SK-N-SH treated with all-trans-retinoic acid at 6 μM for 48 hours (cell line): Measurements from ENCODE around the gene PPFIBP1.

Source experiments
- ATAC-seq: fragments of 200-7000 bp; cut with Tn5 transposase; 3 replicates; pipeline ENCODE4 v1.9.1; 2020; ENCODE audit warnings: mild to moderate bottlenecking, moderate library complexity
- ARNTL ChIP-seq: fragments of 450-650 bp; formaldehyde crosslinking; IDR thresholded peaks from 2 replicates; pipeline ENCODE4 v1.5.0; 2020; ENCODE audit warnings: low read depth, mild to moderate bottlenecking, moderate library complexity, borderline replicate concordance
- BACH2 ChIP-seq: fragments of 250-450 bp; sonication (Bioruptor Pico); IDR thresholded peaks from 2 replicates; pipeline ENCODE4 v1.9.0; 2021; ENCODE audit warnings: mild to moderate bottlenecking, borderline replicate concordance
- CSDC2 ChIP-seq: fragments of 250-450 bp; sonication (Bioruptor Pico); IDR thresholded peaks from 2 replicates; pipeline ENCODE4 v1.5.0; 2020; ENCODE audit warnings: mild to moderate bottlenecking, moderate library complexity
- ESRRG ChIP-seq: fragments of 250-450 bp; sonication (Bioruptor Pico); IDR thresholded peaks from 2 replicates; pipeline ENCODE4 v1.6.1; 2021; ENCODE audit warnings: mild to moderate bottlenecking
- ISL1 ChIP-seq: fragments of 250-450 bp; sonication (Bioruptor Pico); IDR thresholded peaks from 2 replicates; pipeline ENCODE4 v2.1.2; 2022; ENCODE audit warnings: mild to moderate bottlenecking, moderate library complexity
- OSR1 ChIP-seq: fragments of 250-450 bp; sonication (Bioruptor Pico); IDR thresholded peaks from 2 replicates; pipeline ENCODE4 v1.8.0; 2022; ENCODE audit warnings: moderate library complexity, mild to moderate bottlenecking, inconsistent platforms
- PPARA ChIP-seq: fragments of 250-450 bp; sonication (Bioruptor Pico); IDR thresholded peaks from 2 replicates; pipeline ENCODE4 v1.5.0; 2020; ENCODE audit warnings: mild to moderate bottlenecking, borderline replicate concordance
- RARB ChIP-seq: fragments of 250-450 bp; sonication (Bioruptor Pico); IDR thresholded peaks from 2 replicates; pipeline ENCODE4 v1.8.0; 2021; ENCODE audit warnings: mild to moderate bottlenecking, moderate library complexity
- SNAI2 ChIP-seq: fragments of 250-450 bp; sonication (Bioruptor Pico); IDR thresholded peaks from 2 replicates; pipeline ENCODE4 v1.5.0; 2020; ENCODE audit warnings: mild to moderate bottlenecking, moderate library complexity
- TCF4 ChIP-seq: fragments of 250-450 bp; sonication (Bioruptor Pico); IDR thresholded peaks from 2 replicates; pipeline ENCODE4 v1.8.0; 2021; ENCODE audit warnings: mild to moderate bottlenecking, moderate library complexity, borderline replicate concordance
- ZC3H10 ChIP-seq: fragments of 250-450 bp; sonication (Bioruptor Pico); IDR thresholded peaks from 2 replicates; pipeline ENCODE4 v1.5.1; 2021; ENCODE audit warnings: mild to moderate bottlenecking, moderate library complexity
- ZFP3 ChIP-seq: fragments of 250-450 bp; sonication (Bioruptor Pico); IDR thresholded peaks from 2 replicates; pipeline ENCODE4 v1.5.0; 2020; ENCODE audit warnings: mild to moderate bottlenecking, moderate library complexity
- ZNF565 ChIP-seq: fragments of 450-650 bp; formaldehyde crosslinking; conservative IDR thresholded peaks from 2 replicates; pipeline ENCODE4 v1.5.0; 2020; ENCODE audit warnings: low read depth, mild to moderate bottlenecking, moderate library complexity
- ZNF70 ChIP-seq: fragments of 450-650 bp; formaldehyde crosslinking; IDR thresholded peaks from 2 replicates; pipeline ENCODE4 v1.5.0; 2020; ENCODE audit warnings: mild to moderate bottlenecking, moderate library complexity
- ZNF8 ChIP-seq: fragments of 450-650 bp; formaldehyde crosslinking; IDR thresholded peaks from 2 replicates; pipeline ENCODE4 v1.5.0; 2020; ENCODE audit warnings: mild to moderate bottlenecking, moderate library complexity
- TF ChIP-seq, protein P1 (sequence below): fragments of 250-450 bp; sonication (Bioruptor Pico); IDR thresholded peaks from 2 replicates; pipeline ENCODE4 v1.8.0; 2021; ENCODE audit warnings: low read depth, mild to moderate bottlenecking, moderate library complexity, borderline replicate concordance
- TF ChIP-seq, protein P2 (sequence below): fragments of 250-450 bp; sonication (Bioruptor Pico); IDR thresholded peaks from 2 replicates; pipeline ENCODE4 v1.5.1; 2020; ENCODE audit warnings: low read depth, mild to moderate bottlenecking, moderate library complexity
- TF ChIP-seq, protein P3 (sequence below): fragments of 250-450 bp; sonication (Bioruptor Pico); IDR thresholded peaks from 2 replicates; pipeline ENCODE4 v1.5.0; 2020; ENCODE audit warnings: mild to moderate bottlenecking, moderate library complexity
- TF ChIP-seq, protein P4 (sequence below): fragments of 250-450 bp; sonication (Bioruptor Pico); IDR thresholded peaks from 2 replicates; pipeline ENCODE4 v1.8.0; 2020; ENCODE audit warnings: mild to moderate bottlenecking, moderate library complexity, borderline replicate concordance
- TF ChIP-seq, protein P5 (sequence below): fragments of 250-450 bp; sonication (Bioruptor Pico); IDR thresholded peaks from 2 replicates; pipeline ENCODE4 v1.5.1; 2021; ENCODE audit warnings: mild to moderate bottlenecking, moderate library complexity

The PPFIBP1 gene

DNA sequence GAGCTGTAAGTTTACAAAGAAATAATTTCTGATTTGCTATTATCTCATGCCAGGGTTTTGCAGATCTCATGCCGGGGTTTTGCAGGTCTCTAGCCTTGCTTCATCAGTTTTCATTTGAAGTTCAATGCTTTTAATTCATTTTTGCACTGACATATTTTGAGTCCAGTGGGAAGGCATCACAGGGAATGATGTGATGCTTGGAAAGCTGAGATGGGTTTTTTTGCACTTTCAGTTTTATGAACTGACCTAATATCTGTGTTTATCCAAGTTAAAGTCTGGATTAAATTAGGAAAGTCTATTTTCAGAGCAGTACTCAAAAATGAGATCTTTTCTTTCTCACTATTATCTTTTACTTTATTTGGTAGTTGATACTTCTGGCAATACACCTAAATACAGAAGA is 148.6 kb downstream of the PPFIBP1 start:
- TF ChIP-seq TCF4 (CRISPR knock-in tag) (no peak), ISL1 (CRISPR knock-in tag) (no peak)
- TF ChIP-seq, protein P1, sequence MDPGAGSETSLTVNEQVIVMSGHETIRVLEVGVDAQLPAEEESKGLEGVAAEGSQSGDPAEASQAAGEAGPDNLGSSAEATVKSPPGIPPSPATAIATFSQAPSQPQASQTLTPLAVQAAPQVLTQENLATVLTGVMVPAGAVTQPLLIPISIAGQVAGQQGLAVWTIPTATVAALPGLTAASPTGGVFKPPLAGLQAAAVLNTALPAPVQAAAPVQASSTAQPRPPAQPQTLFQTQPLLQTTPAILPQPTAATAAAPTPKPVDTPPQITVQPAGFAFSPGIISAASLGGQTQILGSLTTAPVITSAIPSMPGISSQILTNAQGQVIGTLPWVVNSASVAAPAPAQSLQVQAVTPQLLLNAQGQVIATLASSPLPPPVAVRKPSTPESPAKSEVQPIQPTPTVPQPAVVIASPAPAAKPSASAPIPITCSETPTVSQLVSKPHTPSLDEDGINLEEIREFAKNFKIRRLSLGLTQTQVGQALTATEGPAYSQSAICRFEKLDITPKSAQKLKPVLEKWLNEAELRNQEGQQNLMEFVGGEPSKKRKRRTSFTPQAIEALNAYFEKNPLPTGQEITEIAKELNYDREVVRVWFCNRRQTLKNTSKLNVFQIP (CRISPR knock-in tag), result no peak
- no peak for ATAC-seq

DNA sequence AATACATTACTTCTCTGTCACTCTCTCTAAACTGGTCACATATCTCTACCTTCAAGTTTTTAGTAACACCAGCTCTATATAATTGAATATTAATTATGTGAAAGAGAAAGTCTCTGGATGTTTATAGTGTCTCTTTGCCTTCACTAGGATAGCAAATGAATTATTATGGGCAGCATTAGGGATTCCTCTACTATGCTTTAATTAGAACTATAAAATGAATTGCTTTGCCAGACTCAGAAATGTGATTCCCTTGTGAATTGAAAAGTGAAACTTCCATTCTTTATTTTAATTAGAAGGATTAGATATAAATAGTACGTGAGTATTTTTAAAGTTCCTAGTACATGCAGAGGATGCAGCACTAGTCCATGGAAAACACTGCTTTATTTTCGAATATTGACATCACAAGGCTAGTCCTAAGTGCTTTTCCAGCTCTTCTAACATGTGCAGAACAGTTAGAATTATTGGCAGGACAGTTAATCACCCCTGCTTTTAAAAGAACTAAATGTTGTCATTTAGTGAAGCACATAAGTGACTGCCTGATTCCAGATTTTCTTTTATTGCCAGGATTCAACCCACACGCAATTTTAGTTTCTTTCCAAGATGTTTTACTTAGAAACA is 149.2 kb downstream of the PPFIBP1 start:
- TF ChIP-seq CSDC2 (CRISPR knock-in tag) (no peak), ZNF565 (no peak), ARNTL (no peak), ESRRG (CRISPR knock-in tag) (no peak), SNAI2 (CRISPR knock-in tag) (no peak), ZNF70 (no peak), RARB (CRISPR knock-in tag) (no peak), ZFP3 (CRISPR knock-in tag) (no peak), ZC3H10 (CRISPR knock-in tag) (no peak)
- TF ChIP-seq, protein P1 (CRISPR knock-in tag), result no peak
- TF ChIP-seq, protein P2, sequence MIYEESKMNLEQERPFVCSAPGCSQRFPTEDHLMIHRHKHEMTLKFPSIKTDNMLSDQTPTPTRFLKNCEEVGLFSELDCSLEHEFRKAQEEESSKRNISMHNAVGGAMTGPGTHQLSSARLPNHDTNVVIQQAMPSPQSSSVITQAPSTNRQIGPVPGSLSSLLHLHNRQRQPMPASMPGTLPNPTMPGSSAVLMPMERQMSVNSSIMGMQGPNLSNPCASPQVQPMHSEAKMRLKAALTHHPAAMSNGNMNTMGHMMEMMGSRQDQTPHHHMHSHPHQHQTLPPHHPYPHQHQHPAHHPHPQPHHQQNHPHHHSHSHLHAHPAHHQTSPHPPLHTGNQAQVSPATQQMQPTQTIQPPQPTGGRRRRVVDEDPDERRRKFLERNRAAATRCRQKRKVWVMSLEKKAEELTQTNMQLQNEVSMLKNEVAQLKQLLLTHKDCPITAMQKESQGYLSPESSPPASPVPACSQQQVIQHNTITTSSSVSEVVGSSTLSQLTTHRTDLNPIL (CRISPR knock-in tag), result no peak
- ATAC-seq, result no peak

DNA sequence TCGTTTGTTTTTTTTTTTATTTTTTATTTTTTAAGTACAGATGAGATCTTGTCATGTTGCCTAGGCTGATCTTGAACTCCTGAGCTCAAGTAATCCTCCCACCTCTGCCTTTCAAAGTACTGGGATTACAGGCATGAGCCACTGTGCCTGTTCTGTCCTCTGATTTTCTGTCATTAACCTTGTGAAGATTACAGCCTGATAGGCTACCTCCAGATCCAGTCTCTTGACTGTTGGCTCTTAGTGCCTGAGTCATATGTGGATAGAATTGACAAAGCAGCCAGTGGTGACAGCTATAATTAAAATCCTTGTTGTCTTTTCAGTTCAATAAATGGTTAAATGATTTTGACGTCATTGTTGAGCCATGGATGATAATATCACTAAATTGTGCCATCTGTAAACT is 151.0 kb downstream of the PPFIBP1 start:
- ATAC-seq, result no peak
- no peak for TF ChIP-seq ZNF8 (CRISPR knock-in tag)
- no peak for TF ChIP-seq ISL1 (CRISPR knock-in tag)
- TF ChIP-seq, protein P3, sequence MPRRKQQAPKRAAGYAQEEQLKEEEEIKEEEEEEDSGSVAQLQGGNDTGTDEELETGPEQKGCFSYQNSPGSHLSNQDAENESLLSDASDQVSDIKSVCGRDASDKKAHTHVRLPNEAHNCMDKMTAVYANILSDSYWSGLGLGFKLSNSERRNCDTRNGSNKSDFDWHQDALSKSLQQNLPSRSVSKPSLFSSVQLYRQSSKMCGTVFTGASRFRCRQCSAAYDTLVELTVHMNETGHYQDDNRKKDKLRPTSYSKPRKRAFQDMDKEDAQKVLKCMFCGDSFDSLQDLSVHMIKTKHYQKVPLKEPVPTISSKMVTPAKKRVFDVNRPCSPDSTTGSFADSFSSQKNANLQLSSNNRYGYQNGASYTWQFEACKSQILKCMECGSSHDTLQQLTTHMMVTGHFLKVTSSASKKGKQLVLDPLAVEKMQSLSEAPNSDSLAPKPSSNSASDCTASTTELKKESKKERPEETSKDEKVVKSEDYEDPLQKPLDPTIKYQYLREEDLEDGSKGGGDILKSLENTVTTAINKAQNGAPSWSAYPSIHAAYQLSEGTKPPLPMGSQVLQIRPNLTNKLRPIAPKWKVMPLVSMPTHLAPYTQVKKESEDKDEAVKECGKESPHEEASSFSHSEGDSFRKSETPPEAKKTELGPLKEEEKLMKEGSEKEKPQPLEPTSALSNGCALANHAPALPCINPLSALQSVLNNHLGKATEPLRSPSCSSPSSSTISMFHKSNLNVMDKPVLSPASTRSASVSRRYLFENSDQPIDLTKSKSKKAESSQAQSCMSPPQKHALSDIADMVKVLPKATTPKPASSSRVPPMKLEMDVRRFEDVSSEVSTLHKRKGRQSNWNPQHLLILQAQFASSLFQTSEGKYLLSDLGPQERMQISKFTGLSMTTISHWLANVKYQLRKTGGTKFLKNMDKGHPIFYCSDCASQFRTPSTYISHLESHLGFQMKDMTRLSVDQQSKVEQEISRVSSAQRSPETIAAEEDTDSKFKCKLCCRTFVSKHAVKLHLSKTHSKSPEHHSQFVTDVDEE (CRISPR knock-in tag), result no peak
- TF ChIP-seq BACH2 (CRISPR knock-in tag), result no peak
- TF ChIP-seq PPARA (CRISPR knock-in tag), result no peak
- no peak for TF ChIP-seq OSR1 (CRISPR knock-in tag)
- TF ChIP-seq, protein P4, sequence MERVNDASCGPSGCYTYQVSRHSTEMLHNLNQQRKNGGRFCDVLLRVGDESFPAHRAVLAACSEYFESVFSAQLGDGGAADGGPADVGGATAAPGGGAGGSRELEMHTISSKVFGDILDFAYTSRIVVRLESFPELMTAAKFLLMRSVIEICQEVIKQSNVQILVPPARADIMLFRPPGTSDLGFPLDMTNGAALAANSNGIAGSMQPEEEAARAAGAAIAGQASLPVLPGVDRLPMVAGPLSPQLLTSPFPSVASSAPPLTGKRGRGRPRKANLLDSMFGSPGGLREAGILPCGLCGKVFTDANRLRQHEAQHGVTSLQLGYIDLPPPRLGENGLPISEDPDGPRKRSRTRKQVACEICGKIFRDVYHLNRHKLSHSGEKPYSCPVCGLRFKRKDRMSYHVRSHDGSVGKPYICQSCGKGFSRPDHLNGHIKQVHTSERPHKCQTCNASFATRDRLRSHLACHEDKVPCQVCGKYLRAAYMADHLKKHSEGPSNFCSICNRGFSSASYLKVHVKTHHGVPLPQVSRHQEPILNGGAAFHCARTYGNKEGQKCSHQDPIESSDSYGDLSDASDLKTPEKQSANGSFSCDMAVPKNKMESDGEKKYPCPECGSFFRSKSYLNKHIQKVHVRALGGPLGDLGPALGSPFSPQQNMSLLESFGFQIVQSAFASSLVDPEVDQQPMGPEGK (CRISPR knock-in tag), result no peak

DNA sequence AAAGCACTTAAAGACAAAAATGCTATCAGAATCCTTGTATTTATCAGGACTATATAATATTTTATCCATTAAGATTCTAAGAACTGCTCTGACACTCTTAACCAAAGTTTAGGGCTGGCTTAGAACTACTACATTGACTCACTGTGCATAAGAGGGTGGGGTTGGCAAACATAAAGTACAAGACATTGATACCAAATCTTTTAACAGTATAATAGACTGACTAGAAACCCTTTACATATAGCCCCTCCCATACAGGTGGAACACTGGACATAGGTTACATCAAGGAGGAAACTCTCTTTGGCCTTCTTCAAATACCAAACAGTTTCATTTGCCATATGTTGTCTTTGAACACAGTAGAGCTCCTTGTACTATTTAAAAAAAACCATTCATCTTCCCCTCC is 156.6 kb downstream of the PPFIBP1 start:
- ATAC-seq, result no peak
- TF ChIP-seq SNAI2 (CRISPR knock-in tag), result no peak
- TF ChIP-seq, protein P5, sequence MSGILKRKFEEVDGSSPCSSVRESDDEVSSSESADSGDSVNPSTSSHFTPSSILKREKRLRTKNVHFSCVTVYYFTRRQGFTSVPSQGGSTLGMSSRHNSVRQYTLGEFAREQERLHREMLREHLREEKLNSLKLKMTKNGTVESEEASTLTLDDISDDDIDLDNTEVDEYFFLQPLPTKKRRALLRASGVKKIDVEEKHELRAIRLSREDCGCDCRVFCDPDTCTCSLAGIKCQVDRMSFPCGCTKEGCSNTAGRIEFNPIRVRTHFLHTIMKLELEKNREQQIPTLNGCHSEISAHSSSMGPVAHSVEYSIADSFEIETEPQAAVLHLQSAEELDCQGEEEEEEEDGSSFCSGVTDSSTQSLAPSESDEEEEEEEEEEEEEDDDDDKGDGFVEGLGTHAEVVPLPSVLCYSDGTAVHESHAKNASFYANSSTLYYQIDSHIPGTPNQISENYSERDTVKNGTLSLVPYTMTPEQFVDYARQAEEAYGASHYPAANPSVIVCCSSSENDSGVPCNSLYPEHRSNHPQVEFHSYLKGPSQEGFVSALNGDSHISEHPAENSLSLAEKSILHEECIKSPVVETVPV, result no peak
- TF ChIP-seq, protein P2 (CRISPR knock-in tag), result no peak
- TF ChIP-seq, protein P3 (CRISPR knock-in tag), result no peak
- no peak for TF ChIP-seq PPARA (CRISPR knock-in tag)
- no peak for TF ChIP-seq ARNTL
- no peak for TF ChIP-seq ZFP3 (CRISPR knock-in tag)
- no peak for TF ChIP-seq BACH2 (CRISPR knock-in tag)
- no peak for TF ChIP-seq RARB (CRISPR knock-in tag)
- no peak for TF ChIP-seq CSDC2 (CRISPR knock-in tag)
